ENCODE measurements around the gene GRIN3A. TPM values are rescaled to one million over a fixed set of nuclear protein-coding genes. Genes with fewer than 3 reads are reported as not detected.

Gene GRIN3A
- total RNA-seq, 1 donor from 2014 or later = not detected

GRCh38 chr9:101585740-101586139 is 152.7 kb downstream of the GRIN3A start:
- H3K4me1 ChIP-seq = no peaks in the 10 kb centered on the region
- no peaks in the 10 kb centered on the region for H3K79me2 ChIP-seq (ENCODE audit: low read depth)
- TF ChIP-seq EZH2phosphoT487 (IDR thresholded peaks at IDR 0.05) = no peak
- no peak for TF ChIP-seq EZH2 (IDR thresholded peaks at IDR 0.05)
- TF ChIP-seq CTCF (IDR thresholded peaks at IDR 0.05) = no peak
- Mint-ChIP-seq H3K9me3 (no peaks in the 10 kb centered on the region), H3K4me3 (no peak overlapping the region), H3K27ac (no peak overlapping the region), H3K36me3 (no peaks in the 10 kb centered on the region), H3K4me1 (no peaks in the 10 kb centered on the region), H3K27me3 (ENCODE audit: insufficient read depth, low read depth) (no peaks in the 10 kb centered on the region)
- no peak overlapping the region for H3K4me2 ChIP-seq
- no peak for DNase-seq (ENCODE audit: low spot score)
- H3K27ac ChIP-seq = no peak overlapping the region
- no peaks in the 10 kb centered on the region for H3F3A ChIP-seq (ENCODE audit: low read depth)
- H3K9me3 ChIP-seq (ENCODE audit: low read depth) = no peaks in the 10 kb centered on the region
- no peaks in the 10 kb centered on the region for H4K20me1 ChIP-seq (ENCODE audit: low read depth)
- no peak overlapping the region for H3K9ac ChIP-seq
- H2AFZ ChIP-seq (replicated peaks) = no peak overlapping the region
- H3K36me3 ChIP-seq = no peaks in the 10 kb centered on the region
- H3K27me3 ChIP-seq = no peaks in the 10 kb centered on the region
- no peak overlapping the region for H3K4me3 ChIP-seq

- no peak for DNase-seq (ENCODE audit: low spot score)
- Histone ChIP-seq H3K79me2 (ENCODE audit: low read depth) (no peaks in the 10 kb centered on the region), H3K36me3 (no peaks in the 10 kb centered on the region), H3F3A (ENCODE audit: low read depth) (no peaks in the 10 kb centered on the region), H2AFZ (replicated peaks) (no peak overlapping the region), H3K27ac (no peak overlapping the region), H3K4me1 (peaks cover 4% of the 10 kb centered on the region), H3K9me3 (ENCODE audit: low read depth) (no peaks in the 10 kb centered on the region), H3K9ac (no peak overlapping the region), H3K4me3 (no peak overlapping the region), H4K20me1 (ENCODE audit: low read depth) (no peaks in the 10 kb centered on the region), H3K27me3 (no peaks in the 10 kb centered on the region), H3K4me2 (no peak overlapping the region)
- H3K27ac Mint-ChIP-seq = no peak overlapping the region
- TF ChIP-seq EZH2 (IDR thresholded peaks at IDR 0.05) (no peak), EZH2phosphoT487 (IDR thresholded peaks at IDR 0.05) (no peak), CTCF (IDR thresholded peaks at IDR 0.05) (no peak)
- peaks cover 3% of the 10 kb centered on the region for H3K27me3 Mint-ChIP-seq (ENCODE audit: insufficient read depth, low read depth)
- no peaks in the 10 kb centered on the region for H3K9me3 Mint-ChIP-seq
- H3K4me1 Mint-ChIP-seq = peaks cover 11% of the 10 kb centered on the region
- no peak overlapping the region for H3K4me3 Mint-ChIP-seq
- no peaks in the 10 kb centered on the region for H3K36me3 Mint-ChIP-seq
Measured at GRCh38 chr9:101582553-101582952, 155.9 kb downstream of the GRIN3A start.

GRCh38 chr9:101579711-101580545 is 158.5 kb downstream of the GRIN3A start:
- no peak for TF ChIP-seq CTCF (IDR thresholded peaks at IDR 0.05)
- TF ChIP-seq EZH2 (IDR thresholded peaks at IDR 0.05) = no peak
- TF ChIP-seq EZH2phosphoT487 (IDR thresholded peaks at IDR 0.05) = no peak
- Histone ChIP-seq H3K4me2 (no peak overlapping the region), H3F3A (ENCODE audit: low read depth) (no peaks in the 10 kb centered on the region), H3K4me1 (peaks cover 4% of the 10 kb centered on the region), H4K20me1 (ENCODE audit: low read depth) (no peaks in the 10 kb centered on the region), H3K9me3 (ENCODE audit: low read depth) (no peaks in the 10 kb centered on the region), H3K36me3 (no peaks in the 10 kb centered on the region), H3K9ac (no peak overlapping the region), H3K27ac (no peak overlapping the region), H2AFZ (replicated peaks) (no peak overlapping the region), H3K4me3 (no peak overlapping the region), H3K27me3 (no peaks in the 10 kb centered on the region), H3K79me2 (ENCODE audit: low read depth) (no peaks in the 10 kb centered on the region)
- Mint-ChIP-seq H3K9me3 (no peaks in the 10 kb centered on the region), H3K27me3 (ENCODE audit: insufficient read depth, low read depth) (peaks cover 3% of the 10 kb centered on the region), H3K36me3 (no peaks in the 10 kb centered on the region), H3K27ac (no peak overlapping the region), H3K4me3 (no peak overlapping the region), H3K4me1 (peaks cover 13% of the 10 kb centered on the region)
- DNase-seq (ENCODE audit: low spot score) = no peak
